Colonic mucosa (tissue), 4 donors: ENCODE data around the gene STRIT1. TPM values are rescaled to one million over a fixed set of nuclear protein-coding genes. Genes with fewer than 3 reads are reported as not detected.
"Not testable (repeated sequence)": the region's sequence is repeated elsewhere in the genome, so short reads cannot be mapped to it uniquely, and the experiment has no call there.

Experiments used
- DNase-seq: peaks from one replicate; pipeline ENCODE4 v3.0.0-alpha.2; 2020
- H3K27ac ChIP-seq: fragments of 200-600 bp; one replicate; pipeline ENCODE4 v1.8.0; 2021
- H3K27me3 ChIP-seq: fragments of 200-600 bp; one replicate; pipeline ENCODE4 v1.8.0; 2021
- H3K36me3 ChIP-seq: fragments of 200-600 bp; one replicate; pipeline ENCODE4 v1.8.0; 2021
- H3K4me1 ChIP-seq: fragments of 200-600 bp; one replicate; pipeline ENCODE4 v1.8.0; 2021; ENCODE audit warnings: mild to moderate bottlenecking
- H3K4me3 ChIP-seq: fragments of 200-600 bp; one replicate; pipeline ENCODE4 v1.8.0; 2021
- H3K9ac ChIP-seq, 2 donors: one replicate each; pipeline ENCODE4 v1.7.0; 2013; ENCODE audit warnings: control low read depth in 2 of 2, low read depth in 2 of 2, low read length in 2 of 2
- H3K9me3 ChIP-seq: fragments of 200-600 bp; one replicate; pipeline ENCODE4 v1.8.0; 2021
- intact Hi-C: fragments of 100-400 bp; cut with DNase I; formaldehyde crosslinking; loops from one replicate; pipeline ENCODE4 v1.14.1; 2022
- total RNA-seq, 2 donors: library from RNA; stranded (reverse); fragmentation: NEBNext Ultra II Directional in 1 of 2; extraction: Animal tissue kit (Norgen Biotek cat#: 25700) in 1 of 2; gene quantifications; one replicate each; pipeline ENCODE4 v1.2.1, GENCODE V29; 2021
- TF ChIP-seq, protein P1 (sequence below): fragments of 200-600 bp; IDR thresholded peaks from one replicate; pipeline ENCODE4 v1.8.0; 2022; ENCODE audit warnings: antibody characterized with exemption, mild to moderate bottlenecking
- donor health status: healthy.
- donor health status: DM: no; HTN: no; CAD: no.
- donor health status: DM: no; HTN: no; CAD: no.

The STRIT1 gene
- total RNA-seq, 2 donors from 2014 or later: not detected

DNA sequence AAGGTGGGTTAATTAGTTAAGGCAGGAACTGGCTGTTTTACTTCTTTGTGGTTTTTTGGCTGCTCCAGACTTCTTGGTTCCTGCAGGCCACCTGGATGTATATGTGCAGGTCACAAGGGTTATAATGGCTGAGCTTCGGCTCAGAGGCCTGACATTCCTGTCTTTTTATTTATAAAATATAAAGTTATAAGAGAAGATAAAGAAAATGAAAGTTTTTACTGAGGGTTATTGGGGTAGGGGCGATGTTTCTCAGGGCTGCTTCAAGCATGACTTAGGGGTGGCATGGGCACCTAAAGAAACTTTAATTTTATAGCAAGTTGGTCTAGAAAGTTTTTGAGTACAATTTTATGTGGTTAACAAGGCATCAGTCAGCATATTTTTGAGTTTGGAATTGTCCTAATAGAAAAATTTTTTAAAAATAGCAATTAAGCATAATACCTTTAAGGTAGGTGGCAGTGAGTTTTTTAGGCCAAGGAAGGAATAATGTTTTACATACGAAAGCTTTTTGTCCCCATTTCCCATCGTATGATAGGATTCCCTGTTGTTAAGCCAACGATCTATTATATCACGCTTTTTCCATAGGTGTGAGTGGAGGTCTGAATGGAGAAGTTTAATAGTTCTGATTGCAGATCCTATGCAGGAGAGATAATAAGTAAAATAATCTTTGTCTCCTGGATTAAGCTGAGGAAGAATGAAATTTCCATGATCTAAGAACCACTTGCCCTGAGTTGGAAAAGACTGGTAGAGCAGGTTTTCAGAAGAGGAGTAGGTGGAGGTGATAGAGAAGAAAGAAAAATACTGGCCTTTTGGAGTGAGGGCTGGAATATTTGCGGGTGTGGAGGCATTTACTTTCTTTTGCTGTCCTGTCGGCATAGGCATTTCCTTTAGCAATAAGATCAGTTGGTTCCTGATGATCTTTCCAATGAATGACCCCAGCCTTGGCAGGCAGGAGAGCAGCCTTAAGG, 10.1 kb downstream of the STRIT1 start:
- DNase-seq: no peak
- Histone ChIP-seq H3K9ac (no peak overlapping the region), H3K27me3 (no peaks in the 10 kb centered on the region), H3K27ac (no peak overlapping the region), H3K36me3 (no peaks in the 10 kb centered on the region), H3K9me3 (no peaks in the 10 kb centered on the region), H3K4me3 (no peak overlapping the region), H3K4me1 (no peaks in the 10 kb centered on the region)
- TF ChIP-seq, protein P1, sequence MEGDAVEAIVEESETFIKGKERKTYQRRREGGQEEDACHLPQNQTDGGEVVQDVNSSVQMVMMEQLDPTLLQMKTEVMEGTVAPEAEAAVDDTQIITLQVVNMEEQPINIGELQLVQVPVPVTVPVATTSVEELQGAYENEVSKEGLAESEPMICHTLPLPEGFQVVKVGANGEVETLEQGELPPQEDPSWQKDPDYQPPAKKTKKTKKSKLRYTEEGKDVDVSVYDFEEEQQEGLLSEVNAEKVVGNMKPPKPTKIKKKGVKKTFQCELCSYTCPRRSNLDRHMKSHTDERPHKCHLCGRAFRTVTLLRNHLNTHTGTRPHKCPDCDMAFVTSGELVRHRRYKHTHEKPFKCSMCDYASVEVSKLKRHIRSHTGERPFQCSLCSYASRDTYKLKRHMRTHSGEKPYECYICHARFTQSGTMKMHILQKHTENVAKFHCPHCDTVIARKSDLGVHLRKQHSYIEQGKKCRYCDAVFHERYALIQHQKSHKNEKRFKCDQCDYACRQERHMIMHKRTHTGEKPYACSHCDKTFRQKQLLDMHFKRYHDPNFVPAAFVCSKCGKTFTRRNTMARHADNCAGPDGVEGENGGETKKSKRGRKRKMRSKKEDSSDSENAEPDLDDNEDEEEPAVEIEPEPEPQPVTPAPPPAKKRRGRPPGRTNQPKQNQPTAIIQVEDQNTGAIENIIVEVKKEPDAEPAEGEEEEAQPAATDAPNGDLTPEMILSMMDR: no peak
- intact Hi-C loops: no loop called here

DNA sequence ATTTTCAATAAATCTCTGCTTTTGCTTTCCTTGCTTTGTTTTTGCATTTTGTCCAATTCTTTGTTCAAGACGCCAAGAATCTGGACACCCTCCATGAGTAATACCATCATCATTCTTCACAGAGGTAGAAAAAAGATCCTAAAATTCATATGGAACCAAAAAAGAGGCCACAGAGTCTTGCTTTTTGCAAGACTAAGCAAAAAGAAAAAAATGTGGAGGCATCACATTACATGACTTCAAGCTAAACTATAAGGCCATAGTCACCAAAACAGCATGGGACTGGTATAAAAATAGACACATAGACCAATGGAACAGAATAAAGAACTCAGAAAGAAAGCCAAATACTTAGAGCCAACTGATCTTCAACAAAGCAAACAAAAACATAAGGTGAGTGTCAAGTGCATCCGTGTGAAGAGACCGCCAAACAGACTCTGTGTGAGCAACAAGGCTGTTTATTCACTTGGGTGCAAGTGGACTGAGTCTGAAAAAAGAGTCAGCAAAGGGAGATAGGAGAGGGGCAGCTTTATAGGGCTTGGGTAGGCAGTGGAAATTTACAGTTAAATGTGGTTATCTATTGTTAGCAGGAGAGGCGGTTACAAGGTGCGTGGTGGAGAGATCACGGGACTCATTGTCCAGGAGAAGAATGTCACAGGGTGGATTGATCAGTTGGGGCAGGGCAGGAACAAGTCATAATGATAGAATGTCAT, 10.9 kb downstream of the STRIT1 start:
- TF ChIP-seq, protein P1: no peak
- H3K9ac ChIP-seq: no peak overlapping the region
- H3K27me3 ChIP-seq: no peaks in the 10 kb centered on the region
- no peaks in the 10 kb centered on the region for H3K9me3 ChIP-seq
- DNase-seq: no peak
- intact Hi-C loops: no loop called here
- H3K36me3 ChIP-seq: no peaks in the 10 kb centered on the region
- H3K27ac ChIP-seq: no peak overlapping the region
- no peak overlapping the region for H3K4me3 ChIP-seq
- no peaks in the 10 kb centered on the region for H3K4me1 ChIP-seq

DNA sequence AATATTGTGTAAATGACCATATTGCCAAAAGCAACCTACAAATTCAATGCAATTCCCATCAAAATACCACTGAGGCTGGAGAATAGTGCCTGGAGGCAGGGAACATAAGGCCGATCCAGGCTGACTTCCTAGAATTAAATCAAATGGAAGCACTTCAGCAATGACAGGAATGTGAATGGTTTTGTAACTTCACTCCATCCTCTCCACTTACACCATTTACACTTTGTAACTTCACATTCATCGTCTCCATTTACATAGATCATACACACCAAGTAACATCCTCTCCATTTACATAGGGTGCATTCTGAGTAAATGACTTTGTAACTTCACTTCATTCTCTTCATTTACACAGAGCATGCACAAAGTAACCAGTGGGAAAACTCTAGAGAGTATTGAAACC, 11.6 kb downstream of the STRIT1 start:
- Histone ChIP-seq H3K27me3 (no peaks in the 10 kb centered on the region), H3K4me1 (no peaks in the 10 kb centered on the region), H3K27ac (no peak overlapping the region), H3K36me3 (no peaks in the 10 kb centered on the region), H3K9ac (no peak overlapping the region), H3K4me3 (no peak overlapping the region), H3K9me3 (no peaks in the 10 kb centered on the region)
- intact Hi-C loops: no loop called here
- DNase-seq: no peak
- TF ChIP-seq, protein P1: no peak

DNA sequence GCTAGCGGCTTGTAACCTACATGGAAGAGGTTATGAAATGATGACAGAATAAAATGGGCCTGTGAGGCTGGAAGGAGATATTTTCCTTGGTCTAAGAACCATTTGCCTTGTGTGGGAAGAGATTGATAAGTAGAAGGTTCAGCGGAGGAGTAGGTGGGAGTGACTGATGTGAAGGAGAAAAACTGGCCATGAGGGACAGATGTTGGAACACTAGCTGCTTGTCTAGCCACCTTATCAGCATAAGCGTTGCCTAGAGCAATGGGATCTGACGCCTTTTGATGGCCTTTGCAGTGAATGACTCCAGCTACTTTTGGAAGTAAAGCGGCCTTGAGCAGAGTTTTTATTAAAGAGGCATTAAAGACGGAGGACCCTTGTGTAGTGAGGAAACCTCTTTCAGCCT, 17.4 kb downstream of the STRIT1 start:
- DNase-seq, H3K4me1 ChIP-seq, H3K9ac ChIP-seq, H3K4me3 ChIP-seq, H3K9me3 ChIP-seq, H3K27me3 ChIP-seq, H3K27ac ChIP-seq, intact Hi-C loops, H3K36me3 ChIP-seq: not testable (repeated sequence)

DNA sequence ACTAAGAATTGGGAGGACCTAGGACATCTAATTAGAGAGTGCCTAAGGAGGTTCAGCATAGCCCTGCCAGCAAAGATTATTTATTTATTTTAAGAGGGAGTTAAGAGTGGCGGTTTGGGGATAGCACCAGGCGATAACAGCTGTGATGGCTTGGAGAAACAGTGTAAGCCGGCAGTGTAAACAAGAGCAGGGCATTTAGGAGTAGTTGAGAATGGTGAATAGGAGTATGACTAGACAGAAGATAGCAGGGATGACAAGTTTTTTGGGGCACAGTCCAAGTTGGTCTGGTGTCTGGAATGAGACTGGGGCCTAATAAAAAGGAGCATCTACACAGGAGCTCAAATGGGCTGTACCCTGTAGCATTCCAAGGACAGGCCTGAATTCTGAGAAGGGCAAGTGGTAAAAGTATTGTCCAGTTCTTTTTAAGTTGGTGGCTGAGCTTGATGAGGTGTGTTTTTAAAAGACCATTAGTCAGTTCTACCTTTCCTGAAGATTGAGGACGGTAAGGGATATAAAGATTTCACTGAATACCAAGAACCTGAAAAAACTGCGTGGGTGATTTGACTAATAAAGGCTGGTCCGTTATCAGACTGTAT, 18.2 kb downstream of the STRIT1 start:
- H3K27me3 ChIP-seq, intact Hi-C loops, H3K36me3 ChIP-seq, H3K4me1 ChIP-seq, H3K9ac ChIP-seq, H3K4me3 ChIP-seq, H3K27ac ChIP-seq, H3K9me3 ChIP-seq, DNase-seq: not testable (repeated sequence)

DNA sequence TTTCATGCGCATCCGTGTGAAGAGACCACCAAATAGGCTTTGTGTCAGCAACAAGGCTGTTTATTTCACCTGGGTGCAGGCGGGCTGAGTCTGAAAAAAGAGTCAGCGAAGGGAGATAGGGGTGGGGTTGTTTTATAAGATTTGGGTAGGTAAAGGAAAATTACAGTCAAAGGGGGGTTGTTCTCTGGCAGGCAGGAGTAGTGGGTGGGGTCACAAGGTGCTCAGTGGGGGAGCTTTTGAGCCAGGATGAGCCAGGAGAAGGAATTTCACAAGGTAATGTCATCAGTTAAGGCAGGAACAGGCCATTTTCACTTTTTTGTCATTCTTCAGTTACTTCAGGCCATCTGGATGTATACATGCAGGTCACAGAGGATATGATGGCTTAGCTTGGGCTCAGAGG, 19.0 kb downstream of the STRIT1 start:
- not testable (repeated sequence) for H3K4me3 ChIP-seq

DNA sequence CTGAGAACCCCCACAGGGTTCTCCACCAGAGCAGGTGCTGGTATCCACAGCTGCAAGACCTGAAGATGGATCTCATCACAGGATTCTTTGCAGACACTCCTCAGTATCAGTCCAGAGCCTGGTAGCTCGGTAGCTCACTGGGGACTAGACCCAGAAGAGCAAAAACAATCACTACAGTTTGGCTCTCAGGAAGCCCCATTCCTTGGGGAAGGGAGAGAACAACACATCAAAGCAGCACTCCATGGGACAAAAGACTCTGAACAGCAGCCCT, 22.2 kb downstream of the STRIT1 start:
- no peak overlapping the region for H3K27ac ChIP-seq
- no peaks in the 10 kb centered on the region for H3K4me1 ChIP-seq
- H3K4me3 ChIP-seq: no peak overlapping the region
- no peaks in the 10 kb centered on the region for H3K36me3 ChIP-seq
- no peaks in the 10 kb centered on the region for H3K27me3 ChIP-seq
- DNase-seq: no peak
- no peak overlapping the region for H3K9ac ChIP-seq
- intact Hi-C loops: no loop called here
- TF ChIP-seq, protein P1: no peak
- no peaks in the 10 kb centered on the region for H3K9me3 ChIP-seq

More for the DNA sequence above, 19.0 kb downstream of the STRIT1 start:
- H3K36me3 ChIP-seq, DNase-seq, H3K9ac ChIP-seq, H3K9me3 ChIP-seq, H3K27ac ChIP-seq, intact Hi-C loops, H3K4me1 ChIP-seq, H3K27me3 ChIP-seq: not testable (repeated sequence)
